ENCODE measurements around the gene HAAO. TPM values are rescaled to one million over a fixed set of nuclear protein-coding genes. Genes with fewer than 3 reads are reported as not detected.

HAAO gene
- total RNA-seq, 2 donors from 2014 or later, result 25.3 to 33.7 TPM

DNA sequence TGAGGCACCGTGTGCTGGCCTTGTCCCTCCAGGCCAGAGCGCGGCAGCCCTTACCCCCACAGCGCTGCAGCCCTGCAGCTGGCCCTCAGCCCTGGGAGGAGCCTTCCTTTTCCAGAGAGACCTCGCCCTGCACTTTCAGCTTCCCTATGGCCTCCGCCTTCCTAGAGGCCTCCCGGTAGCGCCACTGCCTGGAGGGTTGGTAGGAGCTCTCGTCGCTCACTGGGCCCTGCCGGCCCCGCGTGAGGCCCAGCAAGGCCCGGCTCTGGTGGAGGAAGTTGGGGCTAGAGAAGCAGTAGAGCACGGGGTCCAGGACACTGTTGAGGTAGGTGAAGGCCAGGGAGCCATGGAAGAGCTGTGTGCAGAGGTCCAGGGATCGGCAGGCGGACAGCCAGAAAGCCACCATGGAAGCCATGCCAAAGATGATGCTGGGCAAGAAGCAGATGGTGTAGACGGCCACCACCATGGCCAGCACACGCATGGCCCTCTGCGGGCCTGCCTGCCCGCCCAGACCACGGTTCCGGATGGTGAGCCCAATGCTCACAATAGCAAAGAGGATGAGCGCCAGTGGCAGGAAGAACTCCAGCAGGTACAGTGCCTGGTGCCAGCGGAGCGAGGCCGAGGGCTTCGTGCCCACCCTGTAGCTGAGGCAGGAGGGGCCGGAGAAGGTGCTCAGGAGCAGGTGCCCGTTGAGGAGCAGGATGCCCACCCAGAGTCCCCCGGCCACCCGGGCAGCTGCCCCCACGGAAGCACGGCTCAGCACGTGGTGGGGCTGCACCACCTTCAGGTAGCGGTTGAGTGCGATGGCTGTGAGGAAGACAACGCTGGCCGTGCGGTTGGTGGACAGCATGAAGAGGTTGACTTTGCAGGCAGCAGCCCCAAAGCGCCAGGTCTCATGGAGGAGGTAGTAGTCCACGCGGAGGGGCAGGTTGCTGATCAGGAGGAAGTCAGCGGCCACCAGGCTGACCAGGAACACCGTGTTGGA, 29.3 kb downstream of the HAAO start:
- H3K4me1 ChIP-seq (ENCODE audit: control insufficient read depth in 1 of 2, low read depth in 2 of 2), result no peaks in the 10 kb centered on the region
- ATAC-seq (ENCODE audit: insufficient number of reproducible peaks, low FRiP score, low read depth) (no peak), DNase-seq (ENCODE audit: low spot score) (no peak)
- no peak overlapping the region for H3K4me3 ChIP-seq
- no peaks in the 10 kb centered on the region for H3K27me3 ChIP-seq (replicated peaks; ENCODE audit: insufficient read depth)
- H3K9me3 ChIP-seq, result no peaks in the 10 kb centered on the region
- no peak overlapping the region for H3K27ac ChIP-seq
- H3K36me3 ChIP-seq, result no peaks in the 10 kb centered on the region
- TF ChIP-seq, protein P1, sequence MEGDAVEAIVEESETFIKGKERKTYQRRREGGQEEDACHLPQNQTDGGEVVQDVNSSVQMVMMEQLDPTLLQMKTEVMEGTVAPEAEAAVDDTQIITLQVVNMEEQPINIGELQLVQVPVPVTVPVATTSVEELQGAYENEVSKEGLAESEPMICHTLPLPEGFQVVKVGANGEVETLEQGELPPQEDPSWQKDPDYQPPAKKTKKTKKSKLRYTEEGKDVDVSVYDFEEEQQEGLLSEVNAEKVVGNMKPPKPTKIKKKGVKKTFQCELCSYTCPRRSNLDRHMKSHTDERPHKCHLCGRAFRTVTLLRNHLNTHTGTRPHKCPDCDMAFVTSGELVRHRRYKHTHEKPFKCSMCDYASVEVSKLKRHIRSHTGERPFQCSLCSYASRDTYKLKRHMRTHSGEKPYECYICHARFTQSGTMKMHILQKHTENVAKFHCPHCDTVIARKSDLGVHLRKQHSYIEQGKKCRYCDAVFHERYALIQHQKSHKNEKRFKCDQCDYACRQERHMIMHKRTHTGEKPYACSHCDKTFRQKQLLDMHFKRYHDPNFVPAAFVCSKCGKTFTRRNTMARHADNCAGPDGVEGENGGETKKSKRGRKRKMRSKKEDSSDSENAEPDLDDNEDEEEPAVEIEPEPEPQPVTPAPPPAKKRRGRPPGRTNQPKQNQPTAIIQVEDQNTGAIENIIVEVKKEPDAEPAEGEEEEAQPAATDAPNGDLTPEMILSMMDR (IDR thresholded peaks at IDR 0.05), result no peak

DNA sequence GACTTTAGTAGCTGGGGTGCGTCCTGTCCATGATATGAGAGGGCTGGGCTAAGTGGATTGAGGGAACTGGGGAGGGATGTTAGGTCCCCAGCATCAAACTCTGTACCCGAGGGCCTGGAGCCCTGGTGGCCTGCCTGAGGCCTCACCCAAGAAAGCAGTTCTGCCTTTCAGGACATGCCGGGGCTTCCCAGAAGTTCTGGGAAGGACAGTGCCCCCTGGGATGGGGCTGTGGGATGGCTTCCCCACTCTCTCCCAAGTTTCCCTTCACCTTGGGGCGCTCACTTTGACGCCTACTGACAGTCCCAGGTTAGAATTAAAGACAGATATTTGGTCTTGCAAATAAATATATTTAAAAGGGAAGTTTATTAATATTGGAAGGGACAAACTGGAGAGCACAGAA, 30.2 kb downstream of the HAAO start:
- no peaks in the 10 kb centered on the region for H3K9me3 ChIP-seq
- H3K36me3 ChIP-seq, result no peaks in the 10 kb centered on the region
- TF ChIP-seq, protein P1 (IDR thresholded peaks at IDR 0.05), result no peak
- no peak for DNase-seq (ENCODE audit: low spot score)
- no peak overlapping the region for H3K4me3 ChIP-seq
- no peak for ATAC-seq (ENCODE audit: insufficient number of reproducible peaks, low FRiP score, low read depth)
- no peaks in the 10 kb centered on the region for H3K4me1 ChIP-seq (ENCODE audit: control insufficient read depth in 1 of 2, low read depth in 2 of 2)
- no peaks in the 10 kb centered on the region for H3K27me3 ChIP-seq (replicated peaks; ENCODE audit: insufficient read depth)
- H3K27ac ChIP-seq, result no peak overlapping the region

DNA sequence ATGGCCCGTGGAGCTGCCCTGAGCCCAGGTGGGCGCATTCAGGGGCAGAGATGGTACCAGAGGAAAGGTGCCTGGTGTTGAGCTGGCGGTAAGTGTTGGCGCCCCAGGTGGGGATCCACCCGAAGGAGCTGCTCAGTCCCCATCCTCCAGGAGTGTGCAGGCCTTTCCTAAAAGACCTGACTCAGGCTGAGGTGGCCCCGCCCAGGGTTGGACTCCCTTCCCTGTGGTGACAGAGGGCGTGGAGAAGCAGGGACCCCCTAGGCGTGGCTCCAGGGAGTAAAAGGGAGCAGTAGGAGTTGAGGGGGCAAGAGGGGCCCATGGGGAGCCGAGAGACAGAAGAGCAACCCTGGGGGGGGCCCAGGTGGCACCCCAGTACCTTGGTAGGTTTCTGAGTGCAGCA, 30.8 kb downstream of the HAAO start:
- Histone ChIP-seq H3K27me3 (replicated peaks; ENCODE audit: insufficient read depth) (no peaks in the 10 kb centered on the region), H3K9me3 (no peaks in the 10 kb centered on the region), H3K4me1 (ENCODE audit: control insufficient read depth in 1 of 2, low read depth in 2 of 2) (no peaks in the 10 kb centered on the region), H3K4me3 (no peak overlapping the region), H3K27ac (no peak overlapping the region), H3K36me3 (no peaks in the 10 kb centered on the region)
- TF ChIP-seq, protein P1 (IDR thresholded peaks at IDR 0.05), result no peak
- ATAC-seq (ENCODE audit: insufficient number of reproducible peaks, low FRiP score, low read depth) (no peak), DNase-seq (ENCODE audit: low spot score) (no peak)

DNA sequence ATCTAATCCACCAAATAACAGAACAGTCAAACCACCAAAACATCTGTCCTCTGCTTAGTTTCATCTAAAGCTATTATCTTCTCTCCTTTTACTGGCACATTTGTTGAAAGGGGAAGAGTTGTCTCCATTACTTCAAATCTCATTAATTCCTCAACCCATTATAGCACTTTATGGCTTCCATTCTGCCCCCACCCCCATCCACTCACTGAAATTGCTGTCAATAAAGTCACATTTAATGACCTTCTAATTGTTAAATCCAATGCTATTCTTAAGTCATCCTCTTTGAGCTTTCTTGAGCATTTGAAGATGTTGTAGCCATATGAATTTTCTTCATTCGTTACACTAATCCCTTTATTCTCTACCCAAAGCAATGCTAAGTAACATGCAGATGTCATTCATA, 33.6 kb downstream of the HAAO start:
- no peak for ATAC-seq (ENCODE audit: insufficient number of reproducible peaks, low FRiP score, low read depth)
- H3K36me3 ChIP-seq, result no peaks in the 10 kb centered on the region
- H3K27me3 ChIP-seq (replicated peaks; ENCODE audit: insufficient read depth), result no peaks in the 10 kb centered on the region
- peaks cover 5 to 20% of the 10 kb centered on the region in 2 donors for H3K4me1 ChIP-seq (ENCODE audit: control insufficient read depth in 1 of 2, low read depth in 2 of 2)
- TF ChIP-seq, protein P1 (IDR thresholded peaks at IDR 0.05), result no peak
- no peak overlapping the region for H3K4me3 ChIP-seq
- no peak overlapping the region for H3K27ac ChIP-seq
- no peak for DNase-seq (ENCODE audit: low spot score)
- no peaks in the 10 kb centered on the region for H3K9me3 ChIP-seq

DNA sequence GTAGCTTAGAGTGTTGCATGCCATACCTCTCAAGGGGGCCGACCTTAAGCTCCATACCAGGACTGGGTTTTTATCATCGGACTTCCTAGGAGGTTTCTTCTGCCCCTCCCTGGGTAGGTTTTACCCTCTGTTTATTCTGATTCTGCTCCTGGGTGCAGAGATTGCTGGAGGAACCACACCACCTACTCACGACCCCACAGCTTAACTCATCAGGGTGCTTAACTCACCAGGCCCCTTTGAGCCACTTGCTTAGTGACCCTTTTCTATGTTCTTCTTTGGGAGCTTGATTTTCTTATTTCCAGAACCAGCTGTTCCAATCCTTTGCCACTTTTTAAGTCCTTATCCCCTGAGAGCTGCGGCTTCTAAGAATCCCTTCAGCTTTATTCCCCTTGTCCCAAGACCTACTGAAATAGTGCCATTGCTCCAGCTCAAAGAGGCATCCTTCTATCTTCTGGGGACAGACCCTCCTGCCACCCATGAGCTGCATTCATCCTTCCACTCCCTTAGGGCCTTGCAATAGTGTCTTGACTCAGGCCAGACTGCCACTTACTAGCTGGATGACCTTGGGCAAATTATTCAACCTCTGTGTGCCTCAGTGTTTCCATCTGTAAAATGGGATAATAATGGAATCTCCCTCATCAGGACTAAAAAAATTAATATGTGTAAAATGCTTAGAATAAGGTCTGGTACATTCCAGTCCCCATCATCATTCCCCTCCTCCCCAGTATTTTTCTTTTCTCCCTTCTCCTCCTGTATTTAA, 34.2 kb downstream of the HAAO start:
- H3K27me3 ChIP-seq (replicated peaks; ENCODE audit: insufficient read depth), result no peaks in the 10 kb centered on the region
- no peak overlapping the region for H3K27ac ChIP-seq
- H3K4me1 ChIP-seq (ENCODE audit: control insufficient read depth in 1 of 2, low read depth in 2 of 2), result peaks cover 5 to 26% of the 10 kb centered on the region in 2 donors
- H3K9me3 ChIP-seq, result no peaks in the 10 kb centered on the region
- TF ChIP-seq, protein P1 (IDR thresholded peaks at IDR 0.05), result no peak
- no peak for ATAC-seq (ENCODE audit: insufficient number of reproducible peaks, low FRiP score, low read depth)
- no peak overlapping the region for H3K4me3 ChIP-seq
- DNase-seq (ENCODE audit: low spot score), result no peak
- H3K36me3 ChIP-seq, result no peaks in the 10 kb centered on the region
